Measurements from ENCODE around the gene ERGIC1.
"Not testable (repeated sequence)": the region's sequence is repeated elsewhere in the genome, so short reads cannot be mapped to it uniquely, and the experiment has no call there.

The ERGIC1 gene

DNA sequence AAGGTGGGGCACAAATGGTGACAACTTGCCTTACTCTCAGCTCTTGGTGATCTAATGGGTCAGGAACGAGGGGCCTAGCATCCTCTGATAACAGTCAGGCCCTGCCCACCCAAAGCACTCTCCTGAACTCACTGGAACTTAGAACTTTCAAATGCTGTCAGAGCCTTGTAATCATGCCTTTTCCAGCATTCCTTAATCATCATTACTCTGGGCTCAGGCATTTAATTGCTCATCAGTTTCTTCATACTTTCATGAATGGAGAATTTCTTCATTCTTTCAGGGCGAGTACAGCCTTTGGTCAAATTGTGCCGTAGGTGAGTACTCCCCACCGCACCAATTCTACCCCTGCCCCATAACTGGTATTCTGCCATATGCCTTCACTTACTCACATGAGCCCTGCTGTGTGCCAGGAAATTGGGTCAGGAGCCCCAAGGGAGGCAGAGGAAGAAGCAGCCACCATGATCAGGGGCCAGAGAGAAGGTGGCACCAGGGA is 32.8 kb upstream of the ERGIC1 start:
- DNase-seq = no peak

GRCh38 chr5:172802112-172802511 is 31.9 kb upstream of the ERGIC1 start:
- DNase-seq = no peak

- DNase-seq = no peak
Observed at GRCh38 chr5:172802567-172803176, 31.4 kb upstream of the ERGIC1 start.

GRCh38 chr5:172805018-172805683 is 28.9 kb upstream of the ERGIC1 start:
- no peak for DNase-seq

GRCh38 chr5:172805736-172806255 is 28.3 kb upstream of the ERGIC1 start:
- no peak for DNase-seq

GRCh38 chr5:172806897-172807672 is 27.0 kb upstream of the ERGIC1 start:
- DNase-seq = no peak

GRCh38 chr5:172807766-172808311 is 26.2 kb upstream of the ERGIC1 start:
- no peak for DNase-seq

GRCh38 chr5:172809774-172810173 is 24.3 kb upstream of the ERGIC1 start:
- no peak for DNase-seq

- DNase-seq = not testable (repeated sequence)
Observed at GRCh38 chr5:172810996-172811395, 23.1 kb upstream of the ERGIC1 start.

DNA sequence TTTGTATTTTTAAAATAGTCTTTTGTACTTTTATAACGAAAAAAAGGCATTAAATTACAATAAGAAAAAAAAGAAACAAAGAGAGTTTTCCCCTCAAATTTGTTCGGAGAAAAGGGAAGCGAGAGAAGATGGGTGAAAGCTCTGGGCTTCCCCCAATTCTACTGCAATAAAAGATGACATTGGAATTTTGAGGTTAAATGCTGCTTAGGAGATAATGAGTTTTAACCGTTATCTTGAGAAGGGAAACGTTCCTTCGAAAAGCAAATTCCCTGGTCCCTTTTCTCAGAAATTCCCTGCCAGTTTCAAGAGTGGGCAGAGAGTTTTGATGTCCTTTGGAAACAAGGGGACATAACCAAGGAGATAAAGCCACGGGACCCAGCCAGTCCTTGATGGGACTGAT is 18.4 kb upstream of the ERGIC1 start:
- no peak for DNase-seq

DNA sequence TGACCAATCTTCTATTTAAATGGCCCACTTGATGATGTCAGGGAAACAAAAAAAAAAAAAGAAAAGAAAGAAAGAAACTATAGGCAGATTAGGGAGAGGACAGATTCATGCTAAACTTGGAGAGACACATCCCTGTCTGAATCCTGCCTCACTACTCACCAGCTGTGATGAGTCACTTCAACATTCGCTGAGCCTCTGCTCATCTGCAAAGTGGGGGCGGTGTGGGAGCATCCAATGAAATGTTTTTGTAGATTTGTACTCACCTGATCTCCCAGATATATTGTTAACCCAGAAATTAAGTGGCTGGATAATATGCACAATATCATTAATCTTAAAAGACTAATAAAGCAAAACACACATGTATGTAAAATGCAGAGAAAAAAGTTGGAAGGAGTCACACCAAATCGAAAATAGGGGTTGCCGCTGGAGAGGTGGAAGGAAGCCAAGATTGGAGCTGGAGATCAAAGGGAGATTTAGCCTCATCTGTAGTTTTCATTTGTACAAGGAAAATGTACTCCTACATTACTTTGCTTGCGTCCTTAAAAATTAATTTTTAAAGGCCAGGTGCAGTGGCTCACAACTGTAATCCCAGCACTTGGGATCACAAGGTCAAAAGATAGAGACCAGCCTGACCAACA is 17.0 kb upstream of the ERGIC1 start:
- no peak for DNase-seq

- no peak for DNase-seq
Observed at GRCh38 chr5:172817664-172818063, 16.4 kb upstream of the ERGIC1 start.

GRCh38 chr5:172818081-172818480 is 16.0 kb upstream of the ERGIC1 start:
- DNase-seq = no peak

- DNase-seq = no peak
Observed at GRCh38 chr5:172819569-172819968, 14.5 kb upstream of the ERGIC1 start.

DNA sequence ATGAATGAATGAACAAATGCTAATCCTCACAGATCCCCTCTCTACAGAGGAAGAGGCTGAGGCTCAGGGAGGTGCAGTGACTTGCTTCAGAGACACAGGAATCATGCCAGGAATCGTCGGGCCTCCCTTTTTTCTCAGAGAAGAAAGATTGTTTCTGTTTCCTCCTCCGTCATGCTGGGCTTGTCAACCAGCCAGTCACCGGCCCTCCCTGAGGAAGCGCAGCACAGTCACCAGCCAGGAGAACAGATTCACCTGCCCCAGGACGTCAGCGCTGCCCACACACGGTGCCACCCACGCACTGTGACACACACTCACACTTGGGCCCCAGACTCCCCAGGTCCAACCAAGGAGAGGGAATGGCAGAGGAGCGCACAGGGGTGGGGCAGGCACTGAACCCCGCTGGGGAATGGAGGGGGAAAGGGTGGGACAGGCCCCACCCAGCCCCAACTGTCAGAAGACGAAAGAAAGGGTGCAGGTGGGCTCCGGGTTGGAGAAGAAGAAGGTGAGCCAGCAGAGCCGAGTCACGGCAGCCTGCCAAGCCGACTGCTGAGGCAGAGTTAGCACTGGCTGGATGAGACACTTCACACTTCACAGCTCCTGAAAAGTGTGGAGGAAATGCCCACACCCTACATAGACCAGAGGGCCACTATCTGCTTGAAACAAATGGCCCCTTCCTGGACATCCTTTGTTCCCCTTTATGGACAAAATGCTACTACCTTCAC is 13.8 kb upstream of the ERGIC1 start:
- DNase-seq = no peak

GRCh38 chr5:172821340-172821985 is 12.6 kb upstream of the ERGIC1 start:
- no peak for DNase-seq

GRCh38 chr5:172823840-172824362 is 10.2 kb upstream of the ERGIC1 start:
- no peak for DNase-seq

DNA sequence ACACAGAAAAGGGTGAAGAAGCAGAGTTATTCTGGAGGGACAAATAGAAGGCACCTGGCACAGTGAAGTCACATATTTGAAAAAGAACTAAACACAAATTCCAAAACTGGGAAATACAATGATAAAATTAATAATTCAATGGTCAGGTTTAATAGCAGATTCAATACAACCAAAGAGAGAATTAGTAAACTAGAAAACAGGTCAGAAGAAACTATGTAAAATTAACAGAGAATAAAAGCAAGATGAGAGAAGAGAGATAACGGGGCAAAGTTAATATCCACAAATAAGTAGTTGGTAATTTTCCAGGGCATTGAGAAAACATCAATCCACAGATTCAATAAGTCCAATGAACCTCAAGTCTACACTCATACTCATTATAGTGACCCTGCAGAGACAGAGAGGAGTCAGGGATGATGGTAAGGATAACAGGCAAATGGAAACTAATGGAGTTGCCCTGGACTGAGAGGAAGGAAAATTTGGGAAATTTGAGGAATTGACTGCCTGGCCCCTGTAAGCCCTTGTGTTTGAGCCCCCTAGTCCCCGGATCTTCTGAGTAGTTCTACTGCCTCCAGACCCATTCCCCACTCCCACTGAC is 8.3 kb upstream of the ERGIC1 start:
- no peak for DNase-seq

GRCh38 chr5:172827841-172828240 is 6.2 kb upstream of the ERGIC1 start:
- no peak for DNase-seq

DNA sequence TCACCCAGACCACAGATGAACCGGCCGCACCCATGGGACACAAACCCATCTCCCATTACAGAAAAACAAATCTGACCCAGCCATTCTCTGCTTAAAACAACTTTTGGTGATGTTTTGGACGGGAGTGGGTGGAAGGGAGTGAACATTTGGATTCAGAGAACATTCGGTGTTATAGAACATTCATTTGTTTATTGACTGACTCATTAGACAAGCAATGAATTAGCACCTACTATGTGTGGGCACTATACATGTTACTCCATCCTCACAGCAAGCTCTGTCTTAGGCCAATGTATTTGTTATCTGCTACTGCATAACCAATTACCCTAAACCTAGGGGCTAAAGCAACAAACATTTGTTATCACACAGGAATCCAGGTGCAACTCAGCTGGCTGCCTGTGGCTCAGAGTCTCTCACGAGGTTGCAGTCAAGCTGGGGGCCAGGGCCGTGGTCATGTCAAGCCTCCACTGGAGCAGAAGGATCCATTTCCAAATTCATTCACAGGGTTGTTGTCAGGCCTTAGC is 5.1 kb upstream of the ERGIC1 start:
- DNase-seq = no peak
